Measurements from ENCODE around the gene CYB561D2.
"Not testable (repeated sequence)": the region's sequence is repeated elsewhere in the genome, so short reads cannot be mapped to it uniquely, and the experiment has no call there.

CYB561D2 gene

GRCh38 chr3:50350527-50351322 lies at the start of gene CYB561D2, which contains the start of gene NPRL2:
TSS of gene CYB561D2 (plus strand) at chr3:50350862. CDS start at chr3:50351434, 572 bp downstream.
TSS of gene NPRL2 (minus strand) at chr3:50350775. CDS start at chr3:50350652, 123 bp downstream.
- DNase-seq, result peak; percentile 99

DNA sequence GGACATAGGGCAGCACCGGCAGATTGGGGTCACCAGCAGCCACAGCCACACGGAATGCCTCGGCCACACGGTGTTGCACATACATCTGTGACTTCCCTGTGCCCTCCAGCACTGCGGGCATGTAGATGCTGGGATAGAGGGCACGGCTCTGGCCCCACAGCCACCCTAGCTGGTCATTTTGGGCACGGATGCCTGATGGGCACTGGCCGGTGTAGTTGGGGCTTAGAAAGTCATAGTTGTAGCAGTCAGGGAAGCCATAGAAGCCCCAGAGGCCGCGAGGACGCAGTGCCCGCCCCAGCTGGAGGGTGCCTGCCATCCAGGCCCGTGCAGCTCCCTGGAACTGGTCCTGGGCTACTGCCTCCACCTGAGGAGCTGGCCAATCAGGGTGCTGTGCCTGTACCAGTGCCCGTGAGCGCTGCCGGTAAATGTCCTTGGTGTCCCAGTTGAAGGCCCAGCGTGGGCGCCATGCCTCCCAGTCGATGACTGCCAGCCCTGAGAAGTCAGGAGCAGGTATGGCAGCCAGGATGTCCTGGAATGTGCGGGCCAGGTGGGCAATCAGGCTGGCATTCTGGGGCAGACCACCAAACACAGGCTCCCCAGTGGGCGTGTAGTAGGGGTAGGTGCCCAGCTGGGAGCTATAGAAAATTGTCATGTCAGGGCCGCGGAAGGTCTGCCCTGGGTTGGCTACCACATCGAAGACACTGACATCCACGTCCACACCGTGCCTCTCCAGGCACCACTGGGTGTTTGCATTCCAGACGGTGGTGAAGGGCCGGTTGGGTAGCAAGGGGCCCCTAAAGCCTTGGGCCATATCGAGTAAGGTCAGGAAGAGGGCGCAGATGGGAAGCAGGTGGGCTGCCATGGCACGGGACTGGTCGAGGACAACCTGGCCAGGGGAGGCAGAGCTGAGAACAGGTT lies 48.3 kb upstream of the CYB561D2 start:
- no peak for DNase-seq

DNA sequence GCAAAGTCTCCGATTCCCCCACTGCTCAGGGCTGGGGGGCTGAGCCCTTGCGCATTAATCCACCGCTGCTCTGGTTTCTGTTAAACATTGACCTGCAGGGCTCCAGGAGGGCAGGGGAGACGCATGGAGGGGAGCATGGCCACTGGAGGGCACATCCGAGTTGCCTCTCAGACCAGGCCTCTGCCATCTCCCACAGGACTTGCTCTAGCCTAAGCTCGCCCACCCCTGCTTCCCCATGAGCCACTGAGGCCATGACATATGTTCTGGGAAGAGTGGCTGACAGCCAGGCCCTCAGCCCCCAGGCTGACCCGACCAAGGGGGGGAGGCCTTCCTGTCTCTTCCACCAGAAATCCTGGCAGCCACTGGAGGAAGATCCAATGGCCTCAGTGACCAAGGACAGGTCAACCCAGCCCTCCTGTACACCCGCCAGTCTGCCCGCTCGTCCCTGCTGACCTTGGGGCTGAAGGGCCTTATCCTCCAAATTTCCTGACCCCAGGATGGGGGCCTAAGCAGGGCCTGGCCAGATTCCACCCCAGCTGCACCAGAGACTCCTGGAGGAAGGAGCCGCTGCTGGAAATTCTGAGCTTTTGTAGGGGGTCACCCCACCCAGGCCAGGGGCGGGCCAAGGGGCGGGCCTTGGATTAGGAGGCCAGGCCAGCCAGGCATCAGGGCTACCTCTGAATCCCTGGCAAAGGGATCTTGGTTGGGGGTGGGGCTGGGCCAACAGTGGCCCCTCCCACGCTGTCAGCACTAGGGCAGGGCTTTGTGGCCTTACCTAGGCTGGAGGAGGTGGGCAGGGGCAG lies 47.4 kb upstream of the CYB561D2 start, which contains the start of gene HYAL1:
Gene HYAL1, minus strand, starts transcription at position 562 of the 803 bp plus-strand sequence. CDS start 618 bp downstream, outside the sequence.
- DNase-seq, result no peak

DNA sequence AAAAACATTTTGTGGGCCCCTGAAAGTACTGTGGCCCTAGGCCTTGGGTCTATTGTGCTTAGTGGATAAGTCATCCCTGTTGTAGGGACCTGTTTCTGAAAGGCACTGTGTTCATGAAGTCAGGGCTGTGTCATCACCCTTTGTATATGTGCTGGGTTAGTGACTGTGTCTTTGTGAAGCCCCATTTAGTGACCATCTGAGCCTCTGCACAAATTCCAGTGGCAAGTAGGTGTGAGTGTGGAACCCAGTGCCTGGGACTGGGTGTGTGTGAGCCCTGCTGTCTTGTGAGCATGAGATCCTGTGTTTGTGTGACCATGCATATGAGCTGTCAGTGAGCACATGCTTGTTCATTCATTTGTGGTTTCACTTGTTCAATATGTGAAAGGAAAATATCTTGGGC lies 46.1 kb upstream of the CYB561D2 start:
- no peak for DNase-seq

GRCh38 chr3:50312041-50312440 lies 38.6 kb upstream of the CYB561D2 start:
- DNase-seq, result not testable (repeated sequence)

- no peak for DNase-seq
Measured at GRCh38 chr3:50314342-50314741, 36.3 kb upstream of the CYB561D2 start.

DNA sequence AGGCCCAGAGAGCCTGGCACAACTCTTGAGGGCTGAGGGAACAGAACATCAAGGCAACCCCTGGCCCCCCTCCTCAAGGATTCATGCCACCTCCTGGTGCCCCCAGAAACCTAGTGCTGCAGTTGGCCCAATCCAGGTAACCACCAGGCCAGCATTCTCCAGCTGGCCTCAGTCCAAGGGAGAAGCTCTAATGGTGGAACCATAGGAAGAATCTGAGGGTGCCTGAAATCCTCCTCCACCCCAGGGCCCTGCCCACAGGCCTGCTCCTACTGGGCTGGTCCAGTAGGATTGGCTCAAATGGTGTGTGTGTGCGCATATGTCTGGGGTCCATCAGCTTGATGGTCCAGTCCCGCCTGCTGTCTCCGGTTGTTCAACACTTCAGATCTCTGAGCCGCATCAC lies 35.8 kb upstream of the CYB561D2 start:
- DNase-seq, result no peak

- DNase-seq, result peak; percentile 78
Measured at GRCh38 chr3:50316657-50317242, 33.9 kb upstream of the CYB561D2 start.

DNA sequence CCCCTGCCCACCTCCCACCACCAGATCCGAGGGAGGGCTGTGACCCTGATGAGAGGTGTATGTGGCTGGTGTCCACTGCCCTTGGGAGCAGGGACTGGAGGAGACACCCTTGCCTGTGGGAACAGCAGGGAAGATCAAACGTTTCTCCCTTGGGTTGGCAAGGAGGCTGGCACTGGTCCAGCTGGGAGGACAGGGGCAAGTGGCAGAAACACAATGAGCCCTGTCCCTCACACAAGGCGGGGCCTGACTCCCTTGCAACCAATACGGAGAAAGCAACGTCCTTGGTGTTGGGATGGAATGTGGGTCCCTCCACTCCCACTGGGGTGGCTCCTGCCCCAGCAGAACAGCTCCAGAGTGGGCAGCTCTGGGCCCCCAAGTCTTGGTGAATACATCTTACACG lies 33.4 kb upstream of the CYB561D2 start:
- no peak for DNase-seq

- DNase-seq, result no peak
Measured at GRCh38 chr3:50318163-50318562, 32.5 kb upstream of the CYB561D2 start.

GRCh38 chr3:50318615-50319014 lies 32.0 kb upstream of the CYB561D2 start:
- DNase-seq, result no peak

GRCh38 chr3:50319181-50319893 lies 31.3 kb upstream of the CYB561D2 start:
- DNase-seq, result no peak

- DNase-seq, result no peak
Measured at GRCh38 chr3:50319894-50320625, 30.6 kb upstream of the CYB561D2 start.

GRCh38 chr3:50320853-50321335 lies 29.8 kb upstream of the CYB561D2 start:
- peak; percentile 44 for DNase-seq

DNA sequence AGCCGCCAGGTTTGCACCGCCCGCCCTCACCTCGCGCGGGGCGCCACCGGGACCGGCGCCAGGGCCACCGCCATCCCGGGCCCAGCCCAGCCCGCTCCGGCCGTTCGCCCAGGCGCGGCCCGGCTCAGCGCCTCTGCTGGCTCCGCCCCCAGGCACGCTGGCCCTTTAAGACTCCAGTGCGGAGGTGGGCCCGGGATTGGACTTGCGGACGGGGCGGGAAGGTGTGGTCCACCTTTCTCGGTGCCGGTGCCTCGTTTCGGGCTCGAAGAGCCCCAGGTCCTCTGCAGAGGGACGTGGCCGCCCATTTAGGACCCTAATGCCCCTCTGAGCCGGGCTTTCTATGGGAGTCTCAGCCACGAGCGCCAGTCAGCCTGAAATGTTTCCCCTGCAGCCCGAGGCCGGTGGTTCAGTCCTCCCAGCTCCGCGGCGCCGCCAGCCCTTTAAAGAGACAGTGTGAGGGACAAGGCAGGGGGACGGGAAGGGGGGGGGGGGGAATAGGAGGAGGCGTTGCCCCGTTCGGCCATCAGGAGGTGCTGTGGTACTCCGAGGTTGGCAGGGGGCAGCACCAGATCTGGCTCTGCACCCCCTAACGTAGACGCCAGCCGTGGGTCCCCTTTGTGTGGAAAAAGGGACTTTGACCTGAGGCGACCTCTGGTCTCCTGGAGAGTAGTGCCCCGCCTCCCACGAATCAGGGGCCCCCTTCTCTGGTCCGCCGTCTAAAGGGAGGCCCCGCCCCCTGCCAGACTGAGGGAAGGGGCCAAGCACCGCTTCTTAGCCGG lies 29.1 kb upstream of the CYB561D2 start:
- DNase-seq, result peak; percentile 74

- DNase-seq, result no peak
Measured at GRCh38 chr3:50322115-50322385, 28.6 kb upstream of the CYB561D2 start.

GRCh38 chr3:50322386-50323091 lies 28.1 kb upstream of the CYB561D2 start, which contains the start of gene HYAL2:
TSS of gene HYAL2 (minus strand) at chr3:50322745. CDS start at chr3:50320489, 2,256 bp downstream.
- DNase-seq, result no peak

- no peak for DNase-seq
Measured at GRCh38 chr3:50323092-50323600, 27.5 kb upstream of the CYB561D2 start.

DNA sequence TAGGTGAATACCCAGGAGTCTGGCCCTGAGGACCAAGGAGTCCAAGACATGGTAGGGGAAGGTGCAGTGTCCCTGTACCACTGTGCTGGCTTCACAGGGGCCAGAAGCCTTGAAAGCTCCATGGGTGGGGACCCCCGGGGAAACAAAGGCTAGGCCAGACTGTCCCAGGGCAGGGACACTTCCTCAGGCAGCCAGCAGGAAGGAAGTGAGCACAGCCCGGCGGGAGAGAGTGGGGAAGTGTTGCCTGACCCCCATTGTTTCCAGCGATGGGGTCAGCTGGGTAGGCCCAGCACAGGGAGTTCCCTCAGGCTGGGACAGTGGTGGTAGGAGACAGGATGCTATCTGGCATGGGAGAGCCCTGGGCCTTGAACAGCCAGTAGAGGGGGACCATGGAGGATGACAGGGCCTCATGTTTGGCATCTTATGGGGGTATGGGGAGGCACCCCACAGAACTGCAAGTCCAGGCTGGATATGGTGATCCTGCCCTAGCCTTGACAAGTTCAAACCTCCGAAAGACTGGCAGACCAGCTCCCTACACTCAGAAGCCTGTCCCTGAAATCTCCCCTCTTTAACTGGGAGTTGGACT lies 27.0 kb upstream of the CYB561D2 start:
- no peak for DNase-seq

Data from activated gamma-delta T cell treated with Interleukin-2 at 50 U/mL for 16 hours (primary cell).